HG02840 (cell line): Measurements from ENCODE around the gene TRIM49B.
"Not testable (repeated sequence)": the region's sequence is repeated elsewhere in the genome, so short reads cannot be mapped to it uniquely, and the experiment has no call there.

Experiments
- ATAC-seq: cut with Tn5 transposase; IDR thresholded peaks from one replicate; pipeline ENCODE4 v1.9.1; 2021; ENCODE audit warnings: mild to moderate bottlenecking, moderate library complexity, moderate number of reproducible peaks; ENCODE audit not compliant: unreplicated experiment, low FRiP score

TRIM49B gene

GRCh38 chr11:49028523-49028922, at the start of gene TRIM49B:
Gene TRIM49B, plus strand, starts transcription at chr11:49028823. Its CDS starts 2,777 bp downstream, at chr11:49031600.
- not testable (repeated sequence) for ATAC-seq

- not testable (repeated sequence) for ATAC-seq
Observed at GRCh38 chr11:48983785-48984184, 44.8 kb upstream of the TRIM49B start, which contains the start of gene TRIM51G. Gene TRIM51G, minus strand, starts transcription at chr11:48983885. Its CDS starts 2,190 bp downstream, at chr11:48981695.

- ATAC-seq: not testable (repeated sequence)
Observed at GRCh38 chr11:49048229-49048628, 19.6 kb downstream of the TRIM49B start.

GRCh38 chr11:49049821-49050220, 21.2 kb downstream of the TRIM49B start:
- not testable (repeated sequence) for ATAC-seq

- not testable (repeated sequence) for ATAC-seq
Observed at GRCh38 chr11:49059012-49059411, 30.4 kb downstream of the TRIM49B start, which contains the start of gene TRIM64C. Gene TRIM64C, minus strand, starts transcription at chr11:49059112. Its CDS starts 0 bp downstream, at chr11:49059112.

GRCh38 chr11:49069897-49070296, 41.3 kb downstream of the TRIM49B start:
- not testable (repeated sequence) for ATAC-seq
